A673 (cell line): Measurements from ENCODE around the gene SAA4.

Source experiments
- CTCF ChIP-seq: fragments of 300-800, 200-600 bp; sonication (generic); conservative IDR thresholded peaks from 2 replicates; pipeline ENCODE4 v1.5.1; 2017; ENCODE audit warnings: low read depth, mild to moderate bottlenecking, antibody characterized with exemption, low read length, moderate library complexity, mixed read lengths
- EZH2 ChIP-seq: fragments of 200-600 bp; sonication (generic); IDR thresholded peaks from 2 replicates; pipeline ENCODE4 v1.6.1; 2017; ENCODE audit warnings: borderline replicate concordance, low read depth, mild to moderate bottlenecking, mixed read lengths, antibody characterized with exemption, low read length; ENCODE audit not compliant: poor library complexity, severe bottlenecking

DNA sequence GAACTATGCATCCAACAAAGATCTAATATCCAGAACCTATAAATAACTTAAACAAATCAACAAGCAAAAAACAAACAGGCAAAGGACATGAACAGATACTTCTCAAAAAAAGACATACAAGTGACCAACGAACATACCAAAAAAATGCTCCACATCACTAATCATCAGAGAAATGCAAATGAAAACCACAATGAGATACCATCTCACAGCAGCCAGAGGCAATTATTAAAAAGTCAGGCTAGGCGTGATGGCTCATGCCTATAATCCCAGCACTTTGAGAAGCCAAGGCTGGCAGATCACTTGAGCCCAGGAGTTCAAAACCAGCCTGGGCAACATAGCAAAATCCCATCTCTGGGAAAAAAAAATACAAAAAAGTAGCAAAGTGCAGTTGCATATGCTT is 10.7 kb downstream of the SAA4 start:
- no peak for TF ChIP-seq CTCF
- no peak for TF ChIP-seq EZH2
